HepG2 (cell line): ENCODE results near the gene HS3ST3B1. TPM values are rescaled to one million over a fixed set of nuclear protein-coding genes. Genes with fewer than 3 reads are reported as not detected.

Source experiments
- ATRX ChIP-seq: sonication (generic); formaldehyde crosslinking; IDR thresholded peaks from 2 replicates; pipeline ENCODE4 v1.4.0; 2020; ENCODE audit warnings: missing genetic modification reagents, borderline replicate concordance
- CREB1 ChIP-seq, 2 experiments: fragments of 450-650 bp in 1 of 2; IDR thresholded peaks; 2 replicates each; pipeline ENCODE4 v1.6.1; 2016 to 2017; ENCODE audit warnings: control low read depth in 1 of 2, mild to moderate bottlenecking in 1 of 2, missing compliant biosample characterization in 1 of 2, missing genetic modification characterization in 1 of 2
- HDAC1 ChIP-seq: sonication (generic); formaldehyde crosslinking; IDR thresholded peaks from 2 replicates; pipeline ENCODE4 v1.5.1; 2020; ENCODE audit warnings: mild to moderate bottlenecking, missing genetic modification reagents
- IRF2 ChIP-seq: IDR thresholded peaks from 2 replicates; pipeline ENCODE4 v1.6.1; 2018; ENCODE audit warnings: missing genetic modification reagents, missing compliant biosample characterization
- KDM5A ChIP-seq: fragments of 200-600 bp; sonication (generic); IDR thresholded peaks from 2 replicates; pipeline ENCODE4 v1.7.0; 2018; ENCODE audit warnings: antibody characterized with exemption, mild to moderate bottlenecking, low read length, borderline replicate concordance
- NFE2L2 ChIP-seq: fragments of 150-350 bp; IDR thresholded peaks from 2 replicates; pipeline ENCODE4 v1.6.1; 2014; ENCODE audit warnings: low read length
- SIX1 ChIP-seq: sonication (generic); formaldehyde crosslinking; IDR thresholded peaks from 2 replicates; pipeline ENCODE4 v1.4.0; 2020; ENCODE audit warnings: missing genetic modification reagents, borderline replicate concordance
- ZKSCAN5 ChIP-seq: sonication (generic); formaldehyde crosslinking; IDR thresholded peaks from 2 replicates; pipeline ENCODE4 v1.5.1; 2020; ENCODE audit warnings: mild to moderate bottlenecking, missing genetic modification reagents
- ZNF121 ChIP-seq: sonication (generic); formaldehyde crosslinking; IDR thresholded peaks from 2 replicates; pipeline ENCODE4 v1.5.0; 2020; ENCODE audit warnings: mild to moderate bottlenecking, missing genetic modification reagents
- ZNF230 ChIP-seq: sonication (generic); formaldehyde crosslinking; IDR thresholded peaks from 2 replicates; pipeline ENCODE4 v1.4.0; 2020; ENCODE audit warnings: mild to moderate bottlenecking, missing genetic modification reagents
- ZNF343 ChIP-seq: sonication (generic); formaldehyde crosslinking; IDR thresholded peaks from 2 replicates; pipeline ENCODE4 v1.4.0; 2020; ENCODE audit warnings: mild to moderate bottlenecking, missing genetic modification reagents
- ZNF569 ChIP-seq: sonication (generic); formaldehyde crosslinking; IDR thresholded peaks from 2 replicates; pipeline ENCODE4 v1.5.0; 2020; ENCODE audit warnings: mild to moderate bottlenecking, missing genetic modification reagents, moderate library complexity, borderline replicate concordance
- polyA plus RNA-seq, 8 experiments: library from polyadenylated mRNA; depleted of rRNA in 3 of 8; stranded (reverse) in 7 of 8; unstranded in 1 of 8; fragments of >200 nt; fragmentation: Illumina TruSeq in 4 of 8; extraction: Trizol in 4 of 8; gene quantifications; 2 replicates each; pipeline versions ENCODE4 v1.2.1 to v1.2.3, GENCODE V29; 2011 to 2016; ENCODE audit warnings: low read depth in 4 of 8, missing spikeins in 1 of 8, mixed read lengths in 1 of 8; ENCODE audit not compliant: insufficient read depth in 1 of 8
- total RNA-seq, 5 experiments: library from RNA; depleted of rRNA; stranded (reverse); fragments of >200 nt; fragmentation: Illumina TruSeq; extraction: Trizol; gene quantifications; 2 replicates each; pipeline ENCODE4 v1.2.3, GENCODE V29; 2016; ENCODE audit warnings: low read depth in 1 of 5
- TF ChIP-seq, protein P1 (sequence below), 2 experiments: sonication (generic) in 1 of 2; formaldehyde crosslinking in 1 of 2; IDR thresholded peaks; 2 replicates each; pipeline versions ENCODE4 v1.4.0 to v1.6.1; 2018 to 2020; ENCODE audit warnings: missing genetic modification reagents in 2 of 2, borderline replicate concordance in 1 of 2, low read depth in 1 of 2, mild to moderate bottlenecking in 1 of 2, missing biosample characterization in 1 of 2
- TF ChIP-seq, protein P2 (sequence below): fragments of 450-650 bp; IDR thresholded peaks from 2 replicates; pipeline ENCODE4 v1.6.1; 2017
- TF ChIP-seq, protein P3 (sequence below): sonication (generic); formaldehyde crosslinking; IDR thresholded peaks from 2 replicates; pipeline ENCODE4 v1.8.0; 2022; ENCODE audit warnings: missing genetic modification reagents, mild to moderate bottlenecking, moderate library complexity, borderline replicate concordance
- TF ChIP-seq, protein P4 (sequence below): sonication (generic); formaldehyde crosslinking; IDR thresholded peaks from 2 replicates; pipeline ENCODE4 v1.8.1; 2023; ENCODE audit warnings: mild to moderate bottlenecking, inconsistent platforms, moderate library complexity, missing genetic modification reagents, borderline replicate concordance
- TF ChIP-seq, protein P5 (sequence below): IDR thresholded peaks from 2 replicates; pipeline ENCODE4 v1.6.1; 2012; ENCODE audit warnings: low read depth, low read length, improper control_type of control experiment
- TF ChIP-seq, protein P6 (sequence below): sonication (generic); formaldehyde crosslinking; IDR thresholded peaks from 2 replicates; pipeline ENCODE4 v1.8.0; 2022; ENCODE audit warnings: mild to moderate bottlenecking, missing genetic modification reagents, borderline replicate concordance

HS3ST3B1 gene
- total and polyA plus RNA-seq, 2 of the 13 experiments (the other 11 are each of a cell fraction or from before 2014, with no cell fraction given), result 15.7 to 39.5 TPM

DNA sequence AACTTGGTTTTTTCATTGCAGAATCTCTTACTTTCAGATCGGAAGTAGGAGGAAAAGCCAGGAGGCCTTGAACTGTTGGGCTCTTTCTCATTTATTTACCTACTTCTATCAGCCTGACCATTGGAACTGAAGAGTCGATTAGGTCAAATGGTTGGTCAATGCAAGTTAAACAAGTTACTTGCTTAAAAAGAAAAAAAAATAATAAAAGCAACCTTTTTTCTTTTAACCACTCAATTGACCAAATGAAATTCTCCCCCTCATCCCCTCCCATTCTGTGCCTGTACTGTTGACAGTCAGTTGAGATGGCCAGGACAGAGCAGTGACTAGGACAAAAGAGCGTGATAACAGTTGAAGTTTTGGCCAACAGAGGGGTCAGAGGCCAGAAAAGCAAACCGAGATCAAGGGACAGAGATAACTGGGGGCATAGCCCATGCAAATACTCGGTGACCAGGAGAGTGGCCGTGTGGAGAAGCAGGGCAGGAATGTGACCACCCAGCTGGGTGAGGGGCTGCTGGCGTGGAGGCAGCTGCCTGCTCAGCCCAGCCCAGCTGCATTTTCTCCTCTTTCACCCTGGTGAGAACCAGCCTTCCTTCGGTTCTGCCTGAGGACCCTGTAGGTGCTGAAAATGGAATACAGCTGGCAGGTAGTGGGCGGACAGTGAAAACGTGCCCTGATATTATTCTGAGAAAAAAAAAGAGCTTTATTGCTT lies 72.2 kb downstream of the HS3ST3B1 start (continued):
- TF ChIP-seq, protein P1, sequence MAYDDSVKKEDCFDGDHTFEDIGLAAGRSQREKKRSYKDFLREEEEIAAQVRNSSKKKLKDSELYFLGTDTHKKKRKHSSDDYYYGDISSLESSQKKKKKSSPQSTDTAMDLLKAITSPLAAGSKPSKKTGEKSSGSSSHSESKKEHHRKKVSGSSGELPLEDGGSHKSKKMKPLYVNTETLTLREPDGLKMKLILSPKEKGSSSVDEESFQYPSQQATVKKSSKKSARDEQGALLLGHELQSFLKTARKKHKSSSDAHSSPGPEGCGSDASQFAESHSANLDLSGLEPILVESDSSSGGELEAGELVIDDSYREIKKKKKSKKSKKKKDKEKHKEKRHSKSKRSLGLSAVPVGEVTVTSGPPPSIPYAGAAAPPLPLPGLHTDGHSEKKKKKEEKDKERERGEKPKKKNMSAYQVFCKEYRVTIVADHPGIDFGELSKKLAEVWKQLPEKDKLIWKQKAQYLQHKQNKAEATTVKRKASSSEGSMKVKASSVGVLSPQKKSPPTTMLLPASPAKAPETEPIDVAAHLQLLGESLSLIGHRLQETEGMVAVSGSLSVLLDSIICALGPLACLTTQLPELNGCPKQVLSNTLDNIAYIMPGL (CRISPR knock-in tag; IDR thresholded peaks at IDR 0.05; ENCODE audit: borderline replicate concordance in 1 of 2, low read depth in 1 of 2), result no peak
- TF ChIP-seq, protein P2, sequence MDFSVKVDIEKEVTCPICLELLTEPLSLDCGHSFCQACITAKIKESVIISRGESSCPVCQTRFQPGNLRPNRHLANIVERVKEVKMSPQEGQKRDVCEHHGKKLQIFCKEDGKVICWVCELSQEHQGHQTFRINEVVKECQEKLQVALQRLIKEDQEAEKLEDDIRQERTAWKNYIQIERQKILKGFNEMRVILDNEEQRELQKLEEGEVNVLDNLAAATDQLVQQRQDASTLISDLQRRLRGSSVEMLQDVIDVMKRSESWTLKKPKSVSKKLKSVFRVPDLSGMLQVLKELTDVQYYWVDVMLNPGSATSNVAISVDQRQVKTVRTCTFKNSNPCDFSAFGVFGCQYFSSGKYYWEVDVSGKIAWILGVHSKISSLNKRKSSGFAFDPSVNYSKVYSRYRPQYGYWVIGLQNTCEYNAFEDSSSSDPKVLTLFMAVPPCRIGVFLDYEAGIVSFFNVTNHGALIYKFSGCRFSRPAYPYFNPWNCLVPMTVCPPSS, result no peak
- TF ChIP-seq SIX1 (CRISPR knock-in tag) (peak; percentile 71; the same call in 1 of the 2 replicates), KDM5A (no peak; the same call in 1 of the 2 replicates), ATRX (no peak), ZNF569 (no peak), IRF2 (peak; percentile 83), ZNF230 (peak; percentile 73), ZKSCAN5 (no peak), HDAC1 (CRISPR knock-in tag) (peak; percentile 87), NFE2L2 (peak; percentile 37; the same call in 1 of the 2 replicates), ZNF121 (CRISPR knock-in tag) (no peak; the same call in 1 of the 2 replicates), ZNF343 (CRISPR knock-in tag) (0 out of 2 replicates have a peak, but pooled peaks have one; percentile 15), CREB1 (IDR thresholded peaks at IDR 0.05) (0 out of 2 replicates have a peak, but pooled peaks have one; percentile 22), CREB1 (CRISPR knock-in tag; IDR thresholded peaks at IDR 0.05) (peak; percentile 60)
- TF ChIP-seq, protein P3, sequence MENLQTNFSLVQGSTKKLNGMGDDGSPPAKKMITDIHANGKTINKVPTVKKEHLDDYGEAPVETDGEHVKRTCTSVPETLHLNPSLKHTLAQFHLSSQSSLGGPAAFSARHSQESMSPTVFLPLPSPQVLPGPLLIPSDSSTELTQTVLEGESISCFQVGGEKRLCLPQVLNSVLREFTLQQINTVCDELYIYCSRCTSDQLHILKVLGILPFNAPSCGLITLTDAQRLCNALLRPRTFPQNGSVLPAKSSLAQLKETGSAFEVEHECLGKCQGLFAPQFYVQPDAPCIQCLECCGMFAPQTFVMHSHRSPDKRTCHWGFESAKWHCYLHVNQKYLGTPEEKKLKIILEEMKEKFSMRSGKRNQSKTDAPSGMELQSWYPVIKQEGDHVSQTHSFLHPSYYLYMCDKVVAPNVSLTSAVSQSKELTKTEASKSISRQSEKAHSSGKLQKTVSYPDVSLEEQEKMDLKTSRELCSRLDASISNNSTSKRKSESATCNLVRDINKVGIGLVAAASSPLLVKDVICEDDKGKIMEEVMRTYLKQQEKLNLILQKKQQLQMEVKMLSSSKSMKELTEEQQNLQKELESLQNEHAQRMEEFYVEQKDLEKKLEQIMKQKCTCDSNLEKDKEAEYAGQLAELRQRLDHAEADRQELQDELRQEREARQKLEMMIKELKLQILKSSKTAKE (CRISPR knock-in tag), result peak; percentile 85
- TF ChIP-seq, protein P4, sequence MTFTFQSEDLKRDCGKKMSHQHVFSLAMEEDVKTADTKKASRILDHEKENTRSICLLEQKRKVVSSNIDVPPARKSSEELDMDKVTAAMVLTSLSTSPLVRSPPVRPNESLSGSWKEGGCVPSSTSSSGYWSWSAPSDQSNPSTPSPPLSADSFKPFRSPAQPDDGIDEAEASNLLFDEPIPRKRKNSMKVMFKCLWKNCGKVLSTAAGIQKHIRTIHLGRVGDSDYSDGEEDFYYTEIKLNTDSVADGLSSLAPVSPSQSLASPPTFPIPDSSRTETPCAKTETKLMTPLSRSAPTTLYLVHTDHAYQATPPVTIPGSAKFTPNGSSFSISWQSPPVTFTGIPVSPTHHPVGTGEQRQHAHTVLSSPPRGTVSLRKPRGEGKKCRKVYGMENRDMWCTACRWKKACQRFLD (CRISPR knock-in tag), result no peak
- TF ChIP-seq, protein P5, sequence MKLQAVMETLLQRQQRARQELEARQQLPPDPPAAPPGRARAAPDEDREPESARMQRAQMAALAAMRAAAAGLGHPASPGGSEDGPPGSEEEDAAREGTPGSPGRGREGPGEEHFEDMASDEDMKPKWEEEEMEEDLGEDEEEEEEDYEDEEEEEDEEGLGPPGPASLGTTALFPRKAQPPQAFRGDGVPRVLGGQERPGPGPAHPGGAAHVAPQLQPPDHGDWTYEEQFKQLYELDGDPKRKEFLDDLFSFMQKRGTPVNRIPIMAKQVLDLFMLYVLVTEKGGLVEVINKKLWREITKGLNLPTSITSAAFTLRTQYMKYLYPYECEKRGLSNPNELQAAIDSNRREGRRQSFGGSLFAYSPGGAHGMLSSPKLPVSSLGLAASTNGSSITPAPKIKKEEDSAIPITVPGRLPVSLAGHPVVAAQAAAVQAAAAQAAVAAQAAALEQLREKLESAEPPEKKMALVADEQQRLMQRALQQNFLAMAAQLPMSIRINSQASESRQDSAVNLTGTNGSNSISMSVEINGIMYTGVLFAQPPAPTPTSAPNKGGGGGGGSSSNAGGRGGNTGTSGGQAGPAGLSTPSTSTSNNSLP, result peak; percentile 53; the same call in 1 of the 2 replicates
- TF ChIP-seq, protein P6, sequence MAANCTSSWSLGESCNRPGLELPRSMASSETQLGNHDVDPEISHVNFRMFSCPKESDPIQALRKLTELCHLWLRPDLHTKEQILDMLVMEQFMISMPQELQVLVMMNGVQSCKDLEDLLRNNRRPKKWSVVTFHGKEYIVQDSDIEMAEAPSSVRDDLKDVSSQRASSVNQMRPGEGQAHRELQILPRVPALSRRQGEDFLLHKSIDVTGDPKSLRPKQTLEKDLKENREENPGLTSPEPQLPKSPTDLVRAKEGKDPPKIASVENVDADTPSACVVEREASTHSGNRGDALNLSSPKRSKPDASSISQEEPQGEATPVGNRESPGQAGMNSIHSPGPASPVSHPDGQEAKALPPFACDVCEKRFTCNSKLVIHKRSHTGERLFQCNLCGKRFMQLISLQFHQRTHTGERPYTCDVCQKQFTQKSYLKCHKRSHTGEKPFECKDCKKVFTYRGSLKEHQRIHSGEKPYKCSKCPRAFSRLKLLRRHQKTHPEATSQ, result no peak
